HCT116 (cell line): ENCODE measurements around the gene WNT3A. TPM values are rescaled to one million over a fixed set of nuclear protein-coding genes. Genes with fewer than 3 reads are reported as not detected.

Experiments used
- ATAC-seq: fragments of 200-7000 bp; cut with Tn5 transposase; 2 replicates; pipeline ENCODE4 v1.9.1; 2020; ENCODE audit warnings: mild to moderate bottlenecking, moderate library complexity
- BruUV-seq: library from RNA; stranded (reverse); fragments of 400-500 nt; replicated peaks from 2 replicates; lab custom pipeline; 2021; lab: Mats Ljungman, UMichigan
- CTCF ChIA-PET: fragments of 300-600 bp; sonication (Branson Sonifier 250); formaldehyde crosslinking; loops from one replicate; lab custom pipeline; 2021; ENCODE audit warnings: antibody characterized with exemption; lab: Charles Lee
- POLR2A ChIA-PET: fragments of 300-600, 350-600 bp; sonication (Branson Sonifier 250); formaldehyde crosslinking; loops from one replicate; lab custom pipeline; 2021; ENCODE audit warnings: antibody characterized with exemption; lab: Charles Lee
- RAD21 ChIA-PET, 2 experiments: fragments of 300-600 bp; sonication (Branson Sonifier 250); formaldehyde crosslinking; loops; one replicate each; lab custom pipeline; 2023; ENCODE audit warnings: low total read pairs in 2 of 2; ENCODE audit not compliant: uncharacterized antibody in 2 of 2, unreplicated experiment in 2 of 2, low non-redundant PET in 1 of 2; lab: Charles Lee
- DNase-seq: peaks from one replicate; pipeline ENCODE4 v3.0.0-alpha.2; 2010; ENCODE audit warnings: low read depth, low spot score
- H2AFZ ChIP-seq: fragments of 200-600 bp; shearing (Covaris generic), sonication (generic); 2 replicates; pipeline ENCODE4 v1.6.1; 2017; ENCODE audit warnings: low read depth, mixed run types, mixed read lengths, antibody characterized with exemption, low read length; ENCODE audit not compliant: poor library complexity, severe bottlenecking
- H3K27ac ChIP-seq: 2 replicates; pipeline ENCODE4 v1.5.1; 2012; ENCODE audit warnings: low read depth, low read length
- H3K27me3 ChIP-seq: fragments of 200-600 bp; sonication (generic); 2 replicates; pipeline ENCODE4 v1.6.1; 2016; ENCODE audit warnings: mixed run types, low read length, mixed read lengths; ENCODE audit not compliant: insufficient read depth
- H3K36me3 ChIP-seq, 2 experiments: fragments of 200-500 bp in 1 of 2; fragments of 200-600 bp in 1 of 2; sonication (Bioruptor generic) in 1 of 2; sonication (generic) in 1 of 2; 2 replicates each; pipeline versions ENCODE4 v1.5.1 to v1.6.1; 2014 to 2016; ENCODE audit warnings: low read length in 2 of 2, inconsistent platforms in 1 of 2, mixed read lengths in 1 of 2, mixed run types in 1 of 2; ENCODE audit not compliant: insufficient read depth in 2 of 2, control insufficient read depth in 1 of 2
- H3K4me1 ChIP-seq, 2 experiments: fragments of 200-600 bp in 1 of 2; sonication (generic) in 1 of 2; 2 replicates each; pipeline versions ENCODE4 v1.5.1 to v1.6.1; 2012 to 2017; ENCODE audit warnings: low read length in 2 of 2, inconsistent platforms in 1 of 2, mild to moderate bottlenecking in 1 of 2, mixed read lengths in 1 of 2, mixed run types in 1 of 2, moderate library complexity in 1 of 2; ENCODE audit not compliant: insufficient read depth in 2 of 2, control insufficient read depth in 1 of 2
- H3K4me2 ChIP-seq: fragments of 200-600 bp; sonication (generic); 2 replicates; pipeline ENCODE4 v1.6.1; 2017; ENCODE audit warnings: mixed run types, low read length, mixed read lengths
- H3K4me3 ChIP-seq, 2 experiments: fragments of 200-600 bp in 1 of 2; sonication (generic) in 1 of 2; replicated peaks in 1 of 2; 2 replicates each; pipeline ENCODE4 v1.5.1; 2011 to 2016; ENCODE audit warnings: low read length in 2 of 2, control low read depth in 1 of 2, low read depth in 1 of 2, mild to moderate bottlenecking in 1 of 2, mixed read lengths in 1 of 2, mixed run types in 1 of 2
- H3K79me2 ChIP-seq: fragments of 200-600 bp; sonication (generic); 2 replicates; pipeline ENCODE4 v1.6.1; 2017; ENCODE audit warnings: mild to moderate bottlenecking, mixed run types, low read length, moderate library complexity, mixed read lengths; ENCODE audit not compliant: insufficient read depth
- H3K9ac ChIP-seq: fragments of 200-600 bp; sonication (generic); 2 replicates; pipeline ENCODE4 v1.6.1; 2016; ENCODE audit warnings: low read length, mixed read lengths
- H3K9me2 ChIP-seq: fragments of 200-600 bp; sonication (generic), shearing (Covaris generic); 2 replicates; pipeline ENCODE4 v1.6.1; 2017; ENCODE audit warnings: mixed run types, mild to moderate bottlenecking, moderate library complexity; ENCODE audit not compliant: insufficient read depth
- H3K9me3 ChIP-seq, 2 experiments: fragments of 200-500 bp in 1 of 2; fragments of 200-600 bp in 1 of 2; sonication (Bioruptor generic) in 1 of 2; sonication (generic) in 1 of 2; 2 replicates each; pipeline ENCODE4 v1.6.1; 2014 to 2017; ENCODE audit warnings: low read length in 2 of 2, mixed read lengths in 2 of 2, inconsistent platforms in 1 of 2, low read depth in 1 of 2, mild to moderate bottlenecking in 1 of 2, mixed run types in 1 of 2, moderate library complexity in 1 of 2; ENCODE audit not compliant: control insufficient read depth in 1 of 2, insufficient read depth in 1 of 2
- H4K20me1 ChIP-seq: fragments of 200-600 bp; sonication (generic), shearing (Covaris generic); 2 replicates; pipeline ENCODE4 v1.6.1; 2017; ENCODE audit warnings: mixed run types, mild to moderate bottlenecking, moderate library complexity; ENCODE audit not compliant: insufficient read depth
- ATF3 ChIP-seq: IDR thresholded peaks from 2 replicates; pipeline ENCODE4 v1.6.1; 2012
- CTCF ChIP-seq, 3 experiments: fragments of 200-600 bp in 1 of 3; sonication (generic) in 1 of 3; IDR thresholded peaks in 2 of 3; conservative IDR thresholded peaks in 1 of 3; 2 replicates each; pipeline ENCODE4 v1.5.1; 2012 to 2017; ENCODE audit warnings: low read depth in 2 of 3, low read length in 2 of 3, antibody characterized with exemption in 1 of 3, borderline replicate concordance in 1 of 3, control low read depth in 1 of 3, mild to moderate bottlenecking in 1 of 3, mixed read lengths in 1 of 3, mixed run types in 1 of 3, moderate library complexity in 1 of 3; ENCODE audit not compliant: insufficient read depth in 1 of 3
- EZH2 ChIP-seq: fragments of 200-600 bp; sonication (generic); IDR thresholded peaks from 2 replicates; pipeline ENCODE4 v1.6.1; 2017; ENCODE audit warnings: antibody characterized with exemption, mixed run types
- FOSL1 ChIP-seq: IDR thresholded peaks from 2 replicates; pipeline ENCODE4 v1.6.1; 2012; ENCODE audit warnings: low read depth
- POLR2A ChIP-seq: IDR thresholded peaks from 2 replicates; pipeline ENCODE4 v1.7.0; 2011; ENCODE audit warnings: borderline replicate concordance; ENCODE audit not compliant: insufficient read depth, insufficient read length; ENCODE audit errors: extremely low read depth
- POLR2AphosphoS5 ChIP-seq: IDR thresholded peaks from 2 replicates; pipeline ENCODE4 v1.6.1; 2011; ENCODE audit warnings: mild to moderate bottlenecking, low read depth, low read length, moderate library complexity
- SRF ChIP-seq: IDR thresholded peaks from 2 replicates; pipeline ENCODE4 v1.6.1; 2012; ENCODE audit warnings: low read depth
- TCF7L2 ChIP-seq: IDR thresholded peaks from 2 replicates; pipeline ENCODE4 v1.7.0; 2011; ENCODE audit warnings: borderline replicate concordance, inconsistent platforms; ENCODE audit not compliant: insufficient read depth, insufficient read length; ENCODE audit errors: extremely low read depth
- intact Hi-C: fragments of 100-400 bp; cut with micrococcal nuclease; formaldehyde crosslinking; loops from 2 replicates; pipeline ENCODE4 v1.10.0; 2022
- total RNA-seq: library from RNA; stranded (reverse); gene quantifications from one replicate; pipeline ENCODE4 v1.2.1, GENCODE V29; 2021; ENCODE audit not compliant: unreplicated experiment

The WNT3A gene
- total RNA-seq, 1 experiment from 2014 or later: 3.7 TPM

DNA sequence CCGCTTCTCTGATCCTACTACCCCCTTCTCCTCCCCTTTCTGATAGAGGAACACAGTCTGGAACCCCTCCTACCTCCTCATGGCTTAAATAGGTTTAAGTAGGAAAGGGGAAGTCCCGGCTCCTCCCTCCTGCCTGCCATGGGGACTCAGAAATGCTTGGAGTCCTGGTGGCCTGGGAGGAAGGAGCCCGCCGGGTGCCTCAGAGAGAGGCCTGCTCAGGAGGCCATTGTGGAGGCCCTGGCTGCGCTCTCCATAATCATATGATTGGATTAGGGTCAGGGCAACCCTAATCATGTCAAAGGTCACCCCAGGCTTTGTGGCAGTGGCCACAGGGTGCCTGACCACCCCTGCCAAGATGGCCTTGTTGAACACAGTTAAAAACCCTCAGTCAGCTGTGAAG is 29.0 kb downstream of the WNT3A start:
- intact Hi-C loops: no loop called here
- Histone ChIP-seq H3K27ac (no peak overlapping the region), H3K79me2 (no peaks in the 10 kb centered on the region), H3K9ac (no peak overlapping the region), H3K9me3 (no peaks in the 10 kb centered on the region; a peak in 1 of 4 replicates), H3K27me3 (no peaks in the 10 kb centered on the region), H4K20me1 (no peaks in the 10 kb centered on the region), H2AFZ (no peak overlapping the region), H3K4me2 (no peak overlapping the region), H3K36me3 (no peaks in the 10 kb centered on the region), H3K4me3 (no peak overlapping the region), H3K4me1 (no peaks in the 10 kb centered on the region), H3K9me2 (no peaks in the 10 kb centered on the region)
- ATAC-seq (no peak), DNase-seq (no peak)
- BruUV-seq: no TSS peak
- TF ChIP-seq SRF: no peak
- no peak for TF ChIP-seq EZH2
- no peak for TF ChIP-seq POLR2AphosphoS5
- TF ChIP-seq FOSL1: no peak
- no peak for TF ChIP-seq CTCF (IDR thresholded peaks at IDR 0.05 in 2 of 3, conservative IDR thresholded peaks at IDR 0.05 in 1 of 3; ENCODE audit: borderline replicate concordance in 1 of 3, insufficient read depth in 1 of 3, low read depth in 2 of 3, low read length in 2 of 3)
- TF ChIP-seq ATF3: no peak
- no peak for TF ChIP-seq POLR2A
- no peak for TF ChIP-seq TCF7L2
- ChIA-PET RAD21 (no interaction called here), CTCF (no interaction called here), POLR2A (no interaction called here)
